ENCODE data around the gene PTGFRN.
A peak's percentile ranks its signal among the peaks of the same experiment; 100 is the strongest.
"Not testable (repeated sequence)": the region's sequence is repeated elsewhere in the genome, so short reads cannot be mapped to it uniquely, and the experiment has no call there.

Gene PTGFRN

DNA sequence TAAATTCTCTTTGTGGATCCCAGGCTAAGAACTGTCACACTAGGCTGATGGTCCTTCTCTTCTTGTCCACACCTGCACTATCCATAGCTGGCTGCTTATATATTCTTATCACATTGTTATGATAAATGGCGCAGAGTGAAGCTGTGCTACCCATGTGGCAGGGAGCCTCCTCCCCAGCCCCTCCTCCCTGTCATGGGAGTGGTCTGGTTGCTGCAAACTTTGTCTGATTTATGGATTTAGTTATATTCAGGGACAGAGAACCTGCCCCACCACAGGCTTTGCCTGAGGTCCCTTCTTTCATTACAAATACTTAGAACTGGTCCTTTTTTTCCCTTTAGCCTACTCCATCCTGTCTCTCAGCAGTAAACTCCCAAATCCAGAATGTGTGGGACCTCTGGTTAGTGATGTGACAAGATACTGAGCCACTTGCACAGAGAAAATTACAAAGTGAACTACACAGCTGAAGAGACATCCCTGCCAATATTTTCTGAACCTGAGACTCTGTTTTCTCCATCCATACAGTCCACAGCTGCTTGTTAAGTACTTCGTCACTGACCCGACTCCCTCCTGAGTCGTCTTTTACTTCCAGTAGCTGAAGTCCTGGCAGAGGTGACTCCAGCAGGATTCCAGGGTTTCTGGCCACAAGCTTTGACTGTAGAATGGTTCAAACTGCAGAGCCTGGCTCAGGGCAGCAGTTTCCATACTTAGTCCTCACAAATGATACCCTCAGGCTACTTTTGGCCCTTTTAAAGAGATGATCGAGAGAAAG is 37.6 kb downstream of the PTGFRN start:
- no peak for DNase-seq

- no peak for DNase-seq
Measured at GRCh38 chr1:116948046-116948445, 38.3 kb downstream of the PTGFRN start.

- DNase-seq, result no peak
Measured at GRCh38 chr1:116948642-116949041, 38.9 kb downstream of the PTGFRN start.

- DNase-seq, result no peak
Measured at GRCh38 chr1:116949213-116949985, 39.7 kb downstream of the PTGFRN start.

DNA sequence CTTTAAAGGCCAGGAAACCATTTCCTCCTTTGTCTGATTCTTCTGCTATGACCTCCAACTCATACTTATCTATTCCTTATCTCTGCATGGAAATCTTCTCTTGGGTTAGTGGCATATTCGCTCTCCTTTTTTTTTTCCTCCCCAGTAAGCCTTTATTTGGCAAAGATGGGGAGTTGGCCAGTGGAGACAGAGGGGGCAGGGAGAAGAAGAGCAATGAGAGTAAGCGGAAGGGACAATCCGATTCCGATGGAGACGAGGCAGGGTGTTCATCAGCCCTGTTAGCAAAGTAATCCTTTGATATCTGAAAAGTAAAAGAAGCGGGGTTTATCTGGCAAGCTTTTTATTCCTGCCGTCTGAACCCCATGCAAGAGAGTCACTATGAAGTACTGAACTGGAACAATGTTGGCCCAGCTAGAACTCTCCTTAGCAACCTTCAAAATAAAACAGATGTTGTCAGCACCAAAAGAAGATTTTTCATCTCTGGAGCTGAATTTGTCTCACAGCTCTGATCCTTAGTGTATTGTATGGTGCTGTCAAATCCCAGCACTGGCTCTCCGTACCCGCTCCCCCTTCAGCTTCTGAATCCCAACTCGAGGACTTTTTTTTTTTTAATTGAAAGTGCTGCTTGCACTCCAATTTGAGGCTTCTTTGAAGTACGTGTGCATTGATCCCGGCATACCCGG is 40.9 kb downstream of the PTGFRN start:
- no peak for DNase-seq

- no peak for DNase-seq
Measured at GRCh38 chr1:116951200-116951935, 41.7 kb downstream of the PTGFRN start.

GRCh38 chr1:116952738-116953275 is 43.1 kb downstream of the PTGFRN start:
- DNase-seq, result no peak

DNA sequence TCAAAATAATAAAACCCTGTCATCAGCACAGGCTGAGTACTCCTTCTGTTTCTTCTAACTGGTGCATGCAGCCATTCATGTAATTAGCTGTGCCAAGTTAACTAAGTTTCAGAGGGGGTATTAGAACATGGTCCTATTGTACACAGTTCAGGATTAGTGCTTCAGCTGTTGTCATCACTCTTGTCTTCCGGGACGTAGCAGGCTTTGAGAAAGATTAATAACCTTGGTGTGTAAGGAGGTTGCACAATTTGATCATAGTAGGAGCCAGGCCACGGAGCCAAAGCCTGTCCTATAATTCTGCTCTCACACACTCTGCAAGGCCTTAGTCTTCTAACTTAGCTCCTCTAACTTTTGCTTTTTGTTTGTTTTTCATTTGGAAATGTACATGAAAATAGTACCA is 44.7 kb downstream of the PTGFRN start:
- DNase-seq, result no peak

DNA sequence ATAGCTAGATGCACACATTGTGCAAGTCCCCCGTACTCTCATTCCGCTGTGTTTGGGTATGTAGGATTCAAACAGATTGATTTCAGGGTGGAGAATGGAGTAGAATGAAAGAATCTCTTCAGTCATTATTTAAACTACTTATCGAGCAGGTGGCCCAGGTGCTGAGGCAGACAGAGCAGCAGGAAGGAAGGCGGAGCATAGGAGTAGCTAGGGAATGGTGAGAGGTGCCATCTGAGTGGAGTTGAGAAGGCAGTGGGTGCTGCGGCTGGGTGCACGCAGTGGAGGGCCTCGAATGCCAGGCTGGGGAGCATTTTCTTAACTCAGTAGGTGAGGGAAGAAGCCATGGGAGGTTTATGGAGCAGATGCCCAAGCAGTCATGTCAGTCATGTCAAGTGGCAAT is 46.7 kb downstream of the PTGFRN start:
- DNase-seq, result no peak

DNA sequence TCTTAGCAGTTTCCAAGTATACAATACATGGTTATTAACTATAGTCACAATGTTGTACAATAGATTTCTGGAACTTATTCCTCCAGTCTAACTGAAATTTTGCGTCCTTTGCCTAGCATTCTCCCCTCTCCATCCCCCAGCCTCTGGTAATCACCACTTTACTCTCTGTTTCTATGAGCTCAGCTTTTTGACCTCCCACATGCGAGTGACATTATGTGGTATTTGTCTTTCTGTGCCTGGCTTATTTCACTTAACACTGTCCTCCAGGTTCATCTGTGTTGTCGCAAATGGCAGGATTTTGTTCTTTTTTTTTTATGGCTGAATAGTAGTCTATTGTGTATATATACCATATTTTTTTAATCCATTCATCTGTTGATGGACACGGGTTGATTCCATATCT is 47.9 kb downstream of the PTGFRN start:
- no peak for DNase-seq

DNA sequence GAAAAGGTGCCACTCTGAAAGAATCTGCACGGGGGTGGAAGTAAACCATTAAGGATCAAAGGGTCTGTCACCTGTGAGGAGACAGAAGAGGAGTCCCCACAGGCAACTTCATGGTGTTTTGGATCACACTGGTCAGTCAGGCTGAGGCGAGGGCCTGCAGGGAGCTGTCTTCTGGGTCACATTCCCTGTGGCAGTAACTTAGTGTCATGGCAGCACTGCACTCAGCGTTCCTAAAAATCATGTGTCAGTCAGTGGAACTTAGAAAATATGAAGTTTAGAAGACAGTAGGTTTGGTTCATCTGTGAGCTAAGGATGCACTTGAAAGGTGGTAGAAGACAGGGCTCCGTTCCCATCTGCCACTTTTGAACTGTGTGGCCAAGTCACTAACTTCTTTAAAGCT is 48.4 kb downstream of the PTGFRN start:
- no peak for DNase-seq

- no peak for DNase-seq
Measured at GRCh38 chr1:116958977-116959376, 49.3 kb downstream of the PTGFRN start.

GRCh38 chr1:116961606-116962005 is 51.9 kb downstream of the PTGFRN start:
- DNase-seq, result no peak

GRCh38 chr1:116962987-116963639 is 53.4 kb downstream of the PTGFRN start:
- peak; percentile 44 for DNase-seq

DNA sequence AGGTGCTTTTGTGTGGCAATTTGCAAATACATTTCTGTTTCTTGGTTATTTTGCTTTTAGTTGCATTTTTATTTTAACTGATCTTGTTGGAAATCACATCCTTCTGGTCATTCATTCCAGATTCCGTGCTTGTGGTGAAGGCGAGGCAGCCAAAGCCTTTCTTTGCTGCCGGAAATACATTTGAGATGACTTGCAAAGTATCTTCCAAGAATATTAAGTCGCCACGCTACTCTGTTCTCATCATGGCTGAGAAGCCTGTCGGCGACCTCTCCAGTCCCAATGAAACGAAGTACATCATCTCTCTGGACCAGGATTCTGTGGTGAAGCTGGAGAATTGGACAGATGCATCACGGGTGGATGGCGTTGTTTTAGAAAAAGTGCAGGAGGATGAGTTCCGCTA is 57.1 kb downstream of the PTGFRN start:
- DNase-seq, result no peak

DNA sequence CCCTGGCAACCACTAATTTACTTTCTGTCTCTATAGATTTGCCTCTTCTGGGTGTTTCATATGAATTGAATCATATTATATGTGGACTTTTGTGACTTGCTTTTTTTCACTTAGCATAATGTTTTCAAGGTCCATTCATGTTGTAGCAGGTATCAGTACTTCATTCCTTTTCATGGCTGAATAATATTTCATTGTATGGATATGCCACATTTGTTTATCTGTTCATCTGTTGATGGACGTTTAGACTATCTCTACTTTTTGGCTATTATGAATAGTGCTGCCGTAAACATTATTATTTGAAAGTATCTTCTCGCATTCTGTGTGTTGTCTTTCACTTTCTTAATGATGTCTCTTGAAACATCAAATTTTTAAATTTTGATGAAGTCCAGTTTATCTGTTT is 59.0 kb downstream of the PTGFRN start:
- DNase-seq, result no peak

- DNase-seq, result no peak
Measured at GRCh38 chr1:116971258-116971860, 61.6 kb downstream of the PTGFRN start.

DNA sequence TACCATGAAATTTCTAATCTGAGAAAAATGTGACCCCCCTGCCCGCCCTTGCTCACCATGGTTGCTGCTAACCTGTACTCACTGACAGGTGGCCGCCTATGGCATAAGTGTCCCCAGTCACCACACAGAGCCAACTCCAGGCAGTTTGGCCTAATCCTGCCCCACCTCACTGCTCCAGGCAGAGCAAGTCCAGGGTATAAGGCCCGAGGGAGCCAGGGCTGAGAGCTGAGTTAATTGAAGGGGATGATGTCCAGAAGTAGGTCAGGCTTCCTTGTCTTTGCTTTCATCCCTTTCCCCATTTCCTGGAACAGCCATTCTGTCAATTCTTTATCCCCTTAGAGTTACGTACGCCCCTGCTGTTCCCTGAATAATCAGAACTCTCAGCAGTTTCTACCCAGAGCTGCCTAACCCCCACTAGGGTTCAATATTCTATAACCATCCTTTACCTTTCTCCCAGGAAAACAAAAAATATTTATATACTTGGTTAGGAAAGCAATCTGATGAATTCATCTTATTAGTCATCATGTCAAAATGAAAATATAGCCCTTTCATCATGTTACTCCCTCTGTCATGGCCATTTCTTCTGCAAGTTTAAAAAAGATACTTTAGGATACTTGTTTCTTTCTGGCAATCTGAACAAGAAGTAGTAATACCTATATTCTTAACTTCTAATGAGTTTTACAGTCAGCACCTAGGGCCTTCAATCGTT is 62.4 kb downstream of the PTGFRN start:
- DNase-seq, result no peak

GRCh38 chr1:116972674-116973030 is 62.9 kb downstream of the PTGFRN start:
- no peak for DNase-seq

DNA sequence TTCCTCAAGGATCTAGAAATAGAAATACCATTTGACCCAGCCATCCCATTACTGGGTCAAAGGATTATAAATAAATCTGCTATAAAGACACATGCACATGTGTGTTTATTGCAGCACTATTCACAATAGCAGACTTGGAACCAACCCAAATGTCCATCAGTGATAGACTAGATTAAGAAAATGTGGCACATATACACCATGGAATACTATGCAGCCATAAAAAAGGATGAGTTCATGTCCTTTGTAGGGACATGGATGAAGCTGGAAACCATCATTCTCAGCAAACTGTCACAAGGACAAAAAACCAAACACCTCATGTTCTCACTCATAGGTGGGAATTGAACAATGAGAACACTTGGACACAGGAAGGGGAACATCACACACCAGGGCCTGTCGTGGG is 70.6 kb downstream of the PTGFRN start:
- DNase-seq, result not testable (repeated sequence)

GRCh38 chr1:116981521-116982037 is 71.9 kb downstream of the PTGFRN start:
- DNase-seq, result no peak
